ENCODE measurements around the gene SELENOO. TPM values are rescaled to one million over a fixed set of nuclear protein-coding genes. Genes with fewer than 3 reads are reported as not detected.
A peak's percentile ranks its signal among the peaks of the same experiment; 100 is the strongest.

SELENOO gene
- total RNA-seq, 1 donor from 2014 or later = 24.0 TPM

DNA sequence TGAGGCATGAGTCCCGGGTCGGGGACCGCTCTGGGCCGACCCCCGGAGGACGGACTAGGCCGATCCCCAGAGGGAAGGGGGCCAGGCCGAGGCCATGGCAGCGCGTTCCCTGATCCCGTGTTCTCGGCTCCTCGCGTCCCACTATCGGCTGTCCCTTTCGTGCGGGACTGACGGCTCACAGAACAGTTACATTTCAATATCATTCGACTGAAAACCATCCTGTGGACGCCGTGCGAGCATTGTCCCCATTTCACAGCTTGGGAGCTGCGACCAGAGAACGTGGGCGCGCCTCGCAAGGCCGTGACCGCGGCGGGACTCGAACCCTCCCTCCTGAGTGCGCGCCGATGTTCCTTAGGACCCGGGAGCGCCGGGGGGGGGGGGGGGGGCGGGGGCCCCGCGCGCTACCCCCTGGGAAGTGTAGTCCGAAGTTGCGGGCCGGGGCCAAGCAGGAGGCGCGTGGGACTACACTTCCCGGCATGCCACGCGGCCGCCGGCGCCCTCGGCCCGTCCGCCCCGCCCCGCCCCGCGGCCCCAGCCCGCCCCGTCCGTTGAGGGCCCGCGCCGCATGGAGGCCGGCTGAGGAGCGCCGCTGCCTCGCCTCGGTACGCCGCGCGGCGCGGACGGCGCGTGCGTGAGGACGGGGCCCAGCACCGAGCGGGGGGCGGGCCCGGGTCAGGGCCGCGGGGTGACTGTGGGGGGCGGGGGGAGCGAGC lies 15.3 kb upstream of the SELENOO start, which contains the start of gene TRABD:
Gene TRABD (plus strand): TSS at position 539 of the 713 bp plus-strand sequence. CDS start 7,148 bp downstream, outside the sequence.
- Mint-ChIP-seq H3K36me3 (ENCODE audit: low read depth) (peaks cover 5% of the 10 kb centered on the region), H3K4me3 (peak within 1 kb of the TSS; percentile 96), H3K27ac (peak within 1 kb of the TSS; percentile 92), H3K27me3 (peaks cover 2% of the 10 kb centered on the region), H3K4me1 (peaks cover 19% of the 10 kb centered on the region), H3K9me3 (no peaks in the 10 kb centered on the region)
- intact Hi-C loops (cut with micrococcal nuclease) = loop anchor here (1.0 to 5.0 kb wide), 2 partner anchors 15 to 248 kb away; no protein-coding TSS in a partner anchor
- peak; percentile 96 for DNase-seq

DNA sequence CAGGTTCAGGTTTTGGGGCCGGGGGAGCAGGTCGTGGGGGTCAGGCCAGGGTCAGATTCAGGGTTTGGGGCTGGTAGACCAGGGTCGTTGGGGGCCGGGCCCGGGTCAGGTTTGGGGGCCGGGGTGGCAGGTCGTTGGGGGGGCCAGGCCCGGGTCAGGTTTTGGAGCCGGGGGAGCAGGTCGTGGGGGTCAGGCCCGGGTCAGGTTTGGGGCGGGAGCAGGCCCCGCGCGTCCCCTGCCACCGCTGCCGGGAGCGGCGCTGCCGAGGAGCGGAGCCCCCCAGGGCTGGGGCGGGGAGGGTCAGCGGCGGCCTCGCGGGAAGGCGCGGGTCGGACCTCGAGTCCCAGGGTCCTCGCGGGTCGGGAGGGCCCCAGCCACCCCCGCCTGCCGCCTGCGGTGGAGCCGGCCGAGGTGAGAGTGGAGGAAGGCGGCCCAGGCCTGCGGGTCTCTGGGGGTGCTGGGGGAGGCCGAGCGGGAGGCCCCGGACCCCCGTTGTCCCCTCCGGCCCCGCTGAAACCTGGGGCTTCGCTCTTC lies 14.6 kb upstream of the SELENOO start:
- H3K9me3 Mint-ChIP-seq = no peaks in the 10 kb centered on the region
- intact Hi-C loops (cut with micrococcal nuclease) = loop anchor here (5.0 kb wide), 1 partner anchor 249 kb away; no protein-coding TSS in a partner anchor

DNA sequence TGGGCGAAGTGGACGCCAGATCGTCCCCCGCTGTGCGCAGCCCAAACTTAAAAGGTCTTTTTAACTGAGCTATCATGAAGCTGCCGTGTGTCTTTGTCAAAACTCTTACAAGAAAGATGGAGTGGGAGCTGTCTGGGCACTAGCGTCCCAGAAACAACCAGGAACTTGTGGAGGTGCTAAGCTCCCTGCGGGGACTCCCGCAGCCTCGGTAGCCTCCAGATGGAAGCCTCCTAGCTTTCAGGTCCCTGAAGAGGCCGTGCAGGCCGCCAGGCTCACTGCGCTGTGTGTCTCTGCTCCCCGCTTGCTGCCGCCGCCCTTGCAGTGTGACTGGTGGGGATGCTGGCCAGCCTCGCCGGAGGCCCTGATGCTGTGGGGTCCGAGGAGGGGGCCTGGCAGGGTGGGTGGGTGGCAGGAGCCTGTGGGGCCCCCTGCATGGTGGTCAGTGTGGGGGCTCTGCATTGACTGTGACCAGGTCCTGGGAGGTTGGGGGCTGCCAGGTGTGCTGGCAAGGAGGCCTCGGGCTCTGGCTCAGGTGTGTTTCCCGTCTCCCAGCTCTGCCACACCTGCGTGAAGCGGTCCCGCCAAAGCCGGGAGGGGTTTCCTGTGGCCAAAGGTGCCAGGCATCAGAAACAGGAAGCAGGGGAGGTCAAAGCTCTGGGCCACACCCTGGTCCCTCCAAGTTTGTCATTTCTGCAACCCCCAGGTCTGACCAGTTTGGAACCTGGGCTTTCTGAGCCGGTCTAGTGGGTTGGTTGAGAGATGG lies 13.9 kb upstream of the SELENOO start:
- Mint-ChIP-seq H3K4me1 (peaks cover 27% of the 10 kb centered on the region), H3K27ac (peak overlapping the region; percentile 92), H3K36me3 (ENCODE audit: low read depth) (peaks cover 12% of the 10 kb centered on the region), H3K4me3 (peak overlapping the region; percentile 96), H3K9me3 (no peaks in the 10 kb centered on the region), H3K27me3 (peaks cover 2% of the 10 kb centered on the region)
- intact Hi-C loops (cut with micrococcal nuclease) = loop anchor here (5.0 kb wide), 1 partner anchor 250 kb away; no protein-coding TSS in a partner anchor
- peak; percentile 74 for DNase-seq

More for the DNA sequence above, 14.6 kb upstream of the SELENOO start:
- Mint-ChIP-seq H3K27ac (peak overlapping the region; percentile 92), H3K4me1 (peaks cover 21% of the 10 kb centered on the region), H3K4me3 (peak overlapping the region; percentile 96), H3K36me3 (ENCODE audit: low read depth) (peaks cover 7% of the 10 kb centered on the region), H3K27me3 (peaks cover 2% of the 10 kb centered on the region)
- DNase-seq = peak; percentile 70

DNA sequence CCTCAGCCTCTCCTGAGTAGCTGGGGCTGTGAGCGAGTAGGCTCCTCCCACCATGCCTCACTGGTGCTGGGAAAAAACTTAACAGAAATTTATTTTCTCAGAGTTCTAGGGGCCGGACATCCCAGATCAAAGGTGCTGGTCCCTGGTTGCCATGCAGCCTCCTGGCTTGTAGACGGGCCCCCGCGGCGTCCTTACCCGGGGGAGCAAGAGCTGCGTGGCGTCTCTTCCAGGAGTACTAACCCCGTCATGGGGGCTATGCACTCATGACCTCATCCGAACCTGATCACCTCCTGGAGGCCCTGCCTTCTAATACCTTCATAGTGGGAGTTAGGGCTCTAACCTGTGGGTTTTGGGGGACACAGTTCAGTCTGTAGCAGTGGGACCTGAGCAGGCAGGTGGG lies 12.5 kb upstream of the SELENOO start:
- peak overlapping the region; percentile 26 for H3K4me3 Mint-ChIP-seq
- peaks cover 2% of the 10 kb centered on the region for H3K27me3 Mint-ChIP-seq
- peaks cover 36% of the 10 kb centered on the region for H3K4me1 Mint-ChIP-seq
- DNase-seq = no peak
- H3K27ac Mint-ChIP-seq = peak overlapping the region; percentile 29
- intact Hi-C loops (cut with micrococcal nuclease) = loop anchor here (5.0 kb wide), 1 partner anchor 251 kb away; no protein-coding TSS in a partner anchor
- H3K36me3 Mint-ChIP-seq (ENCODE audit: low read depth) = peaks cover 17% of the 10 kb centered on the region
- H3K9me3 Mint-ChIP-seq = no peaks in the 10 kb centered on the region

DNA sequence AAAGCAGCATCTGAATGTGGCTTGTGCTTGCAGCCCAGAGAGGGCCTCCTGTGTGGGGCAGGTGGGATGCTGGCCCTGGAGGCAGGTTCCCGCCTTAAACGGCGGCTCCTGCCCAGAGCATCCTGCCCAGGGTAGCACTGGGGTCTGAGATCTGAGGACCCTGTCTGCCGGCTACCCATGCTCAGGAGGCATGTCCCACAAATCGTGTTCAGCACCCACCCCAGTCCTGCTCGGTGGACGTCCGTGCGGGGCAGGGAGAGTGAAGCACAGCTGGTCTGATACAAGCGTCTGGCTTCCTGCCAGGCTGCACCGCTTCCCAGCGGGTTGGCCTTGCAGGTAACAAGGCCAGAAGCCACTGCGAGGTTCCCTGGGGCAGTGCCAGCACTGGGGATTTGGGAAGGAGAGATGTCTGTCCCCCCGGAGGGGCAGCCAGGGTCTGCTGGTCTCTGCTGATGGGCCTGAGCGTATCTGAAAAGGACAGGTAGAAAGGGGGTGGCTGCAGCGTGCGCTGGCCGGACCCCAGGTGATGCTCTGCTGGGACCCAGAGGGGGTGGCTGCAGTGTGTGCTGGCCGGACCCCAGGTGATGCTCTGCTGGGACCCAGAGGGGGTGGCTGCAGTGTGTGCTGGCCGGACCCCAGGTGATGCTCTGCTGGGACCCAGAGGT lies 11.5 kb upstream of the SELENOO start:
- no peaks in the 10 kb centered on the region for H3K9me3 Mint-ChIP-seq
- intact Hi-C loops (cut with micrococcal nuclease) = loop anchor here (5.0 kb wide), 1 partner anchor 252 kb away; no protein-coding TSS in a partner anchor
- H3K36me3 Mint-ChIP-seq (ENCODE audit: low read depth) = peaks cover 17% of the 10 kb centered on the region
- peak; percentile 67 for DNase-seq
- peaks cover 36% of the 10 kb centered on the region for H3K4me1 Mint-ChIP-seq
- H3K27ac Mint-ChIP-seq = peak overlapping the region; percentile 98
- peak overlapping the region; percentile 93 for H3K4me3 Mint-ChIP-seq
- H3K27me3 Mint-ChIP-seq = peaks cover 2% of the 10 kb centered on the region

DNA sequence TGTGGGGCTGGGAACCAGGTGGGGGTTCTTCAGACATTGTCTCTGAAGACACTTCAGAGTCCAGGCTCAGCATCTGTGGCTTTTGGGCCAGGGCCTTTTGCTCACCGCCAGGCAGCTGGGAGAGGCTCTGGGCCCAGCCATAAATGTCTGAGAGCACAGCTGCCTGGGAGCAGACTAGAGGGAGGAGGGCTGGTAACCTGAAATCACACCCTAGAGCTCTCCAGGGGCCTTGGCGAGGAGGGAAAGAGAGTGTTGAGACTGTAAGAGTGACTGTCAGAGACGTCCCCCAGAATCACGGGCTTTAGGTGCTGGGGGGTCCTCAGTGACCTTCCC lies 11.0 kb upstream of the SELENOO start:
- H3K27me3 Mint-ChIP-seq = no peaks in the 10 kb centered on the region
- peaks cover 17% of the 10 kb centered on the region for H3K36me3 Mint-ChIP-seq (ENCODE audit: low read depth)
- peak overlapping the region; percentile 93 for H3K4me3 Mint-ChIP-seq
- no peak for DNase-seq
- intact Hi-C loops (cut with micrococcal nuclease) = loop anchor here (1.0 to 5.0 kb wide), 3 partner anchors 10 to 263 kb away; no protein-coding TSS in a partner anchor
- peak overlapping the region; percentile 98 for H3K27ac Mint-ChIP-seq
- peaks cover 34% of the 10 kb centered on the region for H3K4me1 Mint-ChIP-seq
- no peaks in the 10 kb centered on the region for H3K9me3 Mint-ChIP-seq

DNA sequence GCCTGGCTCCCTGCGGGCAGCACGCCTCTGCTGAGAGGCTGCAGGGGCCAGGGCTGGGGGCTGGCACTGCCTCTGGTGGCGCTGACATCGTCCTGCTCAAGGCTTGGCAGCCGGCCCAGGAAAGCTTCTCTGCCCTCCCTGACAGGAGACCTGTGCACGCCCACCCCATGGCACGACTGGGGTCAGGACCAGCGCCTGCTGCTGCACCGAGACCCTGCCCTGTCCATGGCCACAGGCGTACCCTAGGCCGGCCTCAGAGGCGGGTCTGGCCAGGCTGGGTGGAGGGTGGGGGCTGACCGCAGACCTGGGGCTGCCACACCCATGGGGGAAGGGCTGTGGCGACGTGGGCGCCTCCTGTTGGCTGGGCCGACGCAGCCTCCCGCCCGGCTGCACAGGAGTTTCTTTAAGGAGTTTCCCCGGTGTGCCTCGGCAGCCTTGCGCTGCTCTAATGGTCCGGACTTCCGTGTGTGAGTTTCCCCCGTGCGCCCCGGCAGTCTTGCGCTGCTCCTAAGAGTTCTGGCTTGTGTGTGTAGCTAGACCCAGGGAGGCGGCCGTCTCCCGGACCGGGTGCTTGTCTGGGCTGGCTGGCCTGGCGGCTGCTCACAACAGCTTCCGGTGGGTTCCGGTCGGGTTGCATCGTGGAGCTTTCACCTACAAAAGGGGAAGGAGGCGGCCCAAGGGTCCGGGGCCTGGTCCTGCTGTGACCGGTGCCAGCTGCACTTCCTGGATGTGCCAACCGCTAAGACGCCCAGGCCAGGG lies 10.4 kb upstream of the SELENOO start:
- Mint-ChIP-seq H3K4me3 (peak overlapping the region; percentile 93), H3K27me3 (no peaks in the 10 kb centered on the region), H3K36me3 (ENCODE audit: low read depth) (peaks cover 20% of the 10 kb centered on the region), H3K9me3 (no peaks in the 10 kb centered on the region), H3K27ac (peak overlapping the region; percentile 98), H3K4me1 (peaks cover 34% of the 10 kb centered on the region)
- intact Hi-C loops (cut with micrococcal nuclease) = loop anchor here (1.0 to 5.0 kb wide), 2 partner anchors 10 to 263 kb away; no protein-coding TSS in a partner anchor
- DNase-seq = peak; percentile 95

DNA sequence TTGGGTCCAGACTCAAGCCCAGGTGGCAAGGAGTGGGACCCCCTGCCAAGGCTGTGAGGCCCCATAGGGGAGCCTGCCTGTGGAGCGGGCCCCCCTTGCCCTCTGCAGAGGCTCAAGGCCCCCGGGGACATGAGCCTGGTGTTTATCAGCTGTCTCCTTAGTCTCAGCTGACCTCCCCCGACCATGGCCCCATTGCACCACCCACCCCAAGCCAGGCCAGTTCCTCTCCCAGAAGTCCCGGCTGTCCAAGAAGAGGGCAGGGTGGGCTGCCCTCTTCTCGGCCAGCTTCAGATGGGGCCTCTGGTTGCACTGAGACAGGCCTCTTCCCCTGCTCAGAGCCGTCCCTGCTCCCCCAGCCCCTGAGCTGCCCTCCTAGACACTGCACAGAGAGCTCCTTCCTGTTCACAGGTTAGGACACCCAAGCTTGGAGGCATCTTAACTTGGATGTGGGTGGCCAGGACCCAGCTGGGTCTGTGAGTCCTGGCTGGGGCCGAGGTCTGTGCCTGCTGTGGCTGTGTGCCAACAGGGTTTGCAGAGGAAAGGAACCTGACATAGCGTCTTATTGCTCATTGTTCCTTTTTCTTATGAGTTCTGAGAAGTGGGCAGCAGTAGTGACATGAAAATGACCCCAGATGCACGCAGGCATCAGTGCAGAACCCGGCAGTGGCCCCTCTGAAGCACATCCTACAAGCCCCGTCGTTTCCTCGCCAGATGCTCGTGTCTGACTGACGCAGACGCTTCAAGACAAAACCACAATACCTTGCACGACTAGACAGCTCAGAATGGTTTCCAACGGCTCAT lies 9.7 kb upstream of the SELENOO start:
- peaks cover 22% of the 10 kb centered on the region for H3K36me3 Mint-ChIP-seq (ENCODE audit: low read depth)
- peak; percentile 91 for DNase-seq
- peaks cover 34% of the 10 kb centered on the region for H3K4me1 Mint-ChIP-seq

DNA sequence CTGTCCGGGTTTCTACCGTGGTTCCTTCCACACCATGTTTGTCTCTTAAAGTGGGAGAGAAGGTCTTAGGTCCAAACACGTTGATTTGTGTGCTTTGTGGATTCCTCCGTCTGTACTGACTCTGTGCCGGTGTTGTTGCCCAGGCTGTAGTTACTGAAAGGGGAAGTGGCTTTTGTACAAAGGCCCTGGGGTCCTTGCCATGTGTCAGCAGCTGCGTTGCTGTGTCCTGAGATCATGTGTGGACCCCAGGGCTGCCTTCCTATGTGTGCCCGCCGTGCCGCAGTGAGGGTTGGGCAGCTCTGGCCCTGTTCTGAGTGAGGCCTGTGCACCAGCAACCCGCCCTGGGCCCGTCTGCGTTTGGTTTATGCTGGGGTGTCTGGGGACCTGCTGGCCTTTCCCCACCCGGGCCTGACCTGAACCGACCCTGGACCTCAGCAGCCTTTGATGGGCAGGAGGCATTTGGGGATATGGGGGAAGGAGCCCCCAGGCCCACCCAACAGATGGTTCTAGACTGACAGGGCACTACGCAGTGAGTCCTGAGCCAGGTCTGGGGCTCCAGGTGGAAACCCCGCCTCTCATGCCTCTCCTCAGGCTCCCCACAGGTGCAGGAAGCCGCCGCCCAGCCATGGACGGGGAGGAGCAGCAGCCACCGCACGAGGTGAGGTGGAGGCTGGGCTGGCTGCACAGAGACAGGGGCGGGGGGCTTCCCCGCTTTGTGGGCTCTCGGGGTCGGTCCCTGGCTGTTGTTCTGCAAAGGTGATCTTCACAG lies 8.2 kb upstream of the SELENOO start:
- intact Hi-C loops (cut with micrococcal nuclease) = loop anchor here (5.0 kb wide), 1 partner anchor 265 kb away; no protein-coding TSS in a partner anchor
- H3K27me3 Mint-ChIP-seq = no peaks in the 10 kb centered on the region
- DNase-seq = peak; percentile 76

More for the DNA sequence above, 9.7 kb upstream of the SELENOO start:
- Mint-ChIP-seq H3K27me3 (no peaks in the 10 kb centered on the region), H3K9me3 (no peaks in the 10 kb centered on the region), H3K4me3 (peak overlapping the region; percentile 93), H3K27ac (peak overlapping the region; percentile 98)
- intact Hi-C loops (cut with micrococcal nuclease) = loop anchor here (1.0 to 5.0 kb wide), 2 partner anchors 9 to 264 kb away; no protein-coding TSS in a partner anchor

DNA sequence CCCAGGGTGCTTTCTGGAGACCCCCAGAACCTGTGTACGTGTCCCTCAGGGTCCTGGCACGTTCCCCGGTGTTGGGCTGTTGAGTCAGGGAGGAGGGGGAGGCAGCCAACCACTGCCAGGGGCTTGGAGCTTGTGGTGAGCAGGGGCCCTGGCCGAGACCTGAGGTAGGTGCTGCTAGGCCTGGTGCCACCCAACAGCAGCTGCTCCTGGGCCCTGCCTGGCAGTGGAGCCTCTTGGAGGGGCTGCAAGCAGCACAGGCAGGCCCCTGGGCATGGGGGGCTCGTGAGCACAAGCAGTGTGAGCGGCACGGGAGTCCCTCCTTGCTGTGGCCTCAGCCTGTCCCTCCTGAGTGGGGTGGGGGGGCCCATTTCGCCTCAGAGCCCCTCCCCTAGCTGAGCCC lies 7.2 kb upstream of the SELENOO start:
- Mint-ChIP-seq H3K4me1 (peaks cover 25% of the 10 kb centered on the region), H3K27ac (no peak overlapping the region), H3K36me3 (ENCODE audit: low read depth) (peaks cover 26% of the 10 kb centered on the region), H3K9me3 (no peaks in the 10 kb centered on the region), H3K4me3 (no peak overlapping the region), H3K27me3 (no peaks in the 10 kb centered on the region)
- DNase-seq = no peak
- intact Hi-C loops (cut with micrococcal nuclease) = loop anchor here (5.0 kb wide), 1 partner anchor 266 kb away; no protein-coding TSS in a partner anchor

More for the DNA sequence above, 8.2 kb upstream of the SELENOO start:
- Mint-ChIP-seq H3K9me3 (no peaks in the 10 kb centered on the region), H3K4me1 (peaks cover 28% of the 10 kb centered on the region), H3K27ac (peak overlapping the region; percentile 98), H3K4me3 (peak overlapping the region; percentile 93), H3K36me3 (ENCODE audit: low read depth) (peaks cover 22% of the 10 kb centered on the region)

DNA sequence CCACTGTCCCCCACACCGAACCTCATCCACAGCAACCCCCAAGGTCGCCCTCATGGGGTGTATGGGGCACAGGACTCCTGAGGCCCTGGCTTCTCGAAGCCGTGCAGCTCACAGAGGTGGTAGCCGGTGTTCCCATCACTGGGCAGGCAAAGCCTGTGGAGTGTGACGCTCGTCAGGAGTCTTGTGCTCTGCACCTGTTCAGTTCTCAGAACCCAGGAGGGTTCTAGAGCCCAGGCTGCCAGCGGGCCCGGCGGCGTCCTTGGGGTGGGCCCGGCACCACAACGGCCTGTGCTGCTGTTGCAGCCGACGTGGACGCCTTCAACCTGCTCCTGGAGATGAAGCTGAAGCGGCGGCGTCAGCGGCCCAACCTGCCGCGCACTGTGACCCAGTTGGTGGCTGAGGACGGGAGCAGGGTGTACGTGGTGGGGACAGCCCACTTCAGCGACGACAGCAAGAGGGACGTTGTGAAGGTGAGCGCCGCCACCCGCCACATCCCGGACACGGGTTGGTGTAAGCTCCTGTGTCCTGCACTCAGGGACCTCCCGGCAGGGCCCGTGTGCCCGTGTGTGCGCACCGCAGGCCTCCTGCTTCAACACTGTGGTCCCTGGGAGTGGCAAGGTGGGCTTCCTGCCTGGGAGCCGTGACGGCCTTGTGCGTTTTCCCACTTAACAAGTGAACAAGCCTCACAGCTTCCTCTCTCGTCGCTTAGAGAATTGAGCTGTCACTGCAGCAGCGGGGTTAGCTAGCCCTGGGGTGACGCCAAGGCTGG lies 6.6 kb upstream of the SELENOO start:
- peaks cover 23% of the 10 kb centered on the region for H3K4me1 Mint-ChIP-seq
- no peaks in the 10 kb centered on the region for H3K27me3 Mint-ChIP-seq
- no peak overlapping the region for H3K27ac Mint-ChIP-seq
- no peak for DNase-seq
- H3K9me3 Mint-ChIP-seq = no peaks in the 10 kb centered on the region
- peaks cover 28% of the 10 kb centered on the region for H3K36me3 Mint-ChIP-seq (ENCODE audit: low read depth)
- no peak overlapping the region for H3K4me3 Mint-ChIP-seq
- intact Hi-C loops (cut with micrococcal nuclease) = loop anchor here (5.0 kb wide), 1 partner anchor 267 kb away; no protein-coding TSS in a partner anchor

All from activated CD4-positive, alpha-beta T cell treated with anti-CD3 and anti-CD28 coated beads, Interleukin-2, amount 10 ng/mL, durations not matched to agents 24 days and 14 days (primary cell).